ENCODE results near the gene ZNF385B.

The ZNF385B gene

GRCh38 chr2:179562330-179562885 lies 299.0 kb downstream of the ZNF385B start:
- Histone ChIP-seq H3K9ac (no peak overlapping the region), H3K4me1 (no peaks in the 10 kb centered on the region), H4K20me1 (no peaks in the 10 kb centered on the region), H3K4me2 (no peak overlapping the region), H3K9me3 (no peaks in the 10 kb centered on the region), H3K4me3 (no peak overlapping the region), H3K27me3 (no peaks in the 10 kb centered on the region), H3K27ac (no peak overlapping the region), H3K36me3 (no peaks in the 10 kb centered on the region)
- no peak for TF ChIP-seq Cebpa-rat (IDR thresholded peaks at IDR 0.05)

- H3K27ac ChIP-seq, result no peak overlapping the region
- H3K4me1 ChIP-seq, result no peaks in the 10 kb centered on the region
- no peaks in the 10 kb centered on the region for H3K9me3 ChIP-seq
- no peaks in the 10 kb centered on the region for H4K20me1 ChIP-seq
- H3K27me3 ChIP-seq, result no peaks in the 10 kb centered on the region
- H3K36me3 ChIP-seq, result no peaks in the 10 kb centered on the region
- H3K4me2 ChIP-seq, result no peak overlapping the region
- H3K9ac ChIP-seq, result no peak overlapping the region
- TF ChIP-seq Cebpa-rat (IDR thresholded peaks at IDR 0.05), result no peak
- no peak overlapping the region for H3K4me3 ChIP-seq
Observed at GRCh38 chr2:179561702-179562101, 299.7 kb downstream of the ZNF385B start.

GRCh38 chr2:179560257-179560735 lies 301.1 kb downstream of the ZNF385B start:
- H3K9ac ChIP-seq, result no peak overlapping the region
- H3K27me3 ChIP-seq, result no peaks in the 10 kb centered on the region
- no peaks in the 10 kb centered on the region for H3K36me3 ChIP-seq
- H4K20me1 ChIP-seq, result no peaks in the 10 kb centered on the region
- H3K4me1 ChIP-seq, result no peaks in the 10 kb centered on the region; the same call in 1 of the 2 replicates
- no peak overlapping the region for H3K4me2 ChIP-seq
- H3K4me3 ChIP-seq, result no peak overlapping the region
- no peak overlapping the region for H3K27ac ChIP-seq
- H3K9me3 ChIP-seq, result no peaks in the 10 kb centered on the region
- TF ChIP-seq Cebpa-rat (IDR thresholded peaks at IDR 0.05), result no peak

GRCh38 chr2:179559108-179559806 lies 302.2 kb downstream of the ZNF385B start:
- Histone ChIP-seq H4K20me1 (no peaks in the 10 kb centered on the region), H3K27ac (no peak overlapping the region), H3K36me3 (no peaks in the 10 kb centered on the region), H3K4me1 (no peaks in the 10 kb centered on the region; the same call in 1 of the 2 replicates), H3K9ac (no peak overlapping the region), H3K27me3 (no peaks in the 10 kb centered on the region), H3K4me2 (no peak overlapping the region), H3K9me3 (no peaks in the 10 kb centered on the region), H3K4me3 (no peak overlapping the region)
- no peak for TF ChIP-seq Cebpa-rat (IDR thresholded peaks at IDR 0.05)

- no peak for TF ChIP-seq Cebpa-rat (IDR thresholded peaks at IDR 0.05)
- Histone ChIP-seq H3K4me2 (no peak overlapping the region), H3K9me3 (no peaks in the 10 kb centered on the region), H3K9ac (no peak overlapping the region), H3K27ac (no peak overlapping the region), H4K20me1 (no peaks in the 10 kb centered on the region), H3K36me3 (no peaks in the 10 kb centered on the region), H3K27me3 (no peaks in the 10 kb centered on the region), H3K4me3 (no peak overlapping the region), H3K4me1 (no peaks in the 10 kb centered on the region; the same call in 1 of the 2 replicates)
Observed at GRCh38 chr2:179558010-179558934, 303.1 kb downstream of the ZNF385B start.

GRCh38 chr2:179556425-179556824 lies 305.0 kb downstream of the ZNF385B start:
- no peaks in the 10 kb centered on the region for H3K36me3 ChIP-seq
- no peaks in the 10 kb centered on the region for H4K20me1 ChIP-seq
- H3K4me2 ChIP-seq, result no peak overlapping the region
- no peaks in the 10 kb centered on the region for H3K27me3 ChIP-seq
- H3K27ac ChIP-seq, result no peak overlapping the region
- no peaks in the 10 kb centered on the region for H3K9me3 ChIP-seq
- H3K9ac ChIP-seq, result no peak overlapping the region
- TF ChIP-seq Cebpa-rat (IDR thresholded peaks at IDR 0.05), result no peak
- H3K4me1 ChIP-seq, result no peaks in the 10 kb centered on the region; the same call in 1 of the 2 replicates
- no peak overlapping the region for H3K4me3 ChIP-seq

GRCh38 chr2:179555691-179556283 lies 305.6 kb downstream of the ZNF385B start:
- no peak for TF ChIP-seq Cebpa-rat (IDR thresholded peaks at IDR 0.05)
- H3K9me3 ChIP-seq, result no peaks in the 10 kb centered on the region
- no peaks in the 10 kb centered on the region for H3K36me3 ChIP-seq
- H3K9ac ChIP-seq, result no peak overlapping the region
- no peaks in the 10 kb centered on the region for H4K20me1 ChIP-seq
- no peaks in the 10 kb centered on the region; the same call in 1 of the 2 replicates for H3K4me1 ChIP-seq
- H3K4me2 ChIP-seq, result no peak overlapping the region; the same call in 1 of the 2 replicates
- no peaks in the 10 kb centered on the region for H3K27me3 ChIP-seq
- no peak overlapping the region for H3K27ac ChIP-seq
- no peak overlapping the region for H3K4me3 ChIP-seq

GRCh38 chr2:179554639-179555386 lies 306.6 kb downstream of the ZNF385B start:
- TF ChIP-seq Cebpa-rat (IDR thresholded peaks at IDR 0.05), result no peak
- Histone ChIP-seq H4K20me1 (no peaks in the 10 kb centered on the region), H3K4me3 (no peak overlapping the region), H3K36me3 (no peaks in the 10 kb centered on the region), H3K4me2 (no peak overlapping the region), H3K27me3 (no peaks in the 10 kb centered on the region), H3K4me1 (no peaks in the 10 kb centered on the region; the same call in 1 of the 2 replicates), H3K27ac (no peak overlapping the region), H3K9me3 (no peaks in the 10 kb centered on the region), H3K9ac (no peak overlapping the region)

- Histone ChIP-seq H3K9me3 (no peaks in the 10 kb centered on the region), H3K4me3 (no peak overlapping the region), H3K4me1 (no peaks in the 10 kb centered on the region; the same call in 1 of the 2 replicates), H3K27me3 (no peaks in the 10 kb centered on the region), H3K9ac (no peak overlapping the region), H3K27ac (no peak overlapping the region), H4K20me1 (no peaks in the 10 kb centered on the region), H3K36me3 (no peaks in the 10 kb centered on the region), H3K4me2 (no peak overlapping the region)
- TF ChIP-seq Cebpa-rat (IDR thresholded peaks at IDR 0.05), result no peak
Observed at GRCh38 chr2:179553382-179553781, 308.0 kb downstream of the ZNF385B start.
